Measurements from ENCODE around the gene ADGB. TPM values are rescaled to one million over a fixed set of nuclear protein-coding genes. Genes with fewer than 3 reads are reported as not detected.

ADGB gene
- total and polyA plus RNA-seq, 2 donors (not counting 1 experiment from before 2014, with no cell fraction given), result not detected

GRCh38 chr6:146833157-146833556, 234.4 kb downstream of the ADGB start:
- TF ChIP-seq CTCF (conservative IDR thresholded peaks at IDR 0.05 in 1 of 2, IDR thresholded peaks at IDR 0.05 in 1 of 2; ENCODE audit: low read depth in 1 of 2, low read length in 2 of 2) (no peak), EZH2 (IDR thresholded peaks at IDR 0.05; ENCODE audit: low read length, missing control alignments) (no peak)
- no peaks in the 10 kb centered on the region for H3K79me2 ChIP-seq (ENCODE audit: control insufficient read depth, insufficient read depth, low read length)
- no peaks in the 10 kb centered on the region for H3K9me3 ChIP-seq (ENCODE audit: control insufficient read depth, insufficient read depth, low read depth, low read length)
- H3K9ac ChIP-seq (ENCODE audit: insufficient read depth, low read length), result no peak overlapping the region
- H4K20me1 ChIP-seq (ENCODE audit: control insufficient read depth, extremely low read depth, insufficient read depth, low read length), result no peaks in the 10 kb centered on the region
- no peaks in the 10 kb centered on the region for H3K36me3 ChIP-seq (ENCODE audit: control insufficient read depth, insufficient read depth, low read length)
- no peak overlapping the region for H3K4me3 ChIP-seq (replicated peaks in 1 of 4; ENCODE audit: control extremely low read depth in 1 of 4, insufficient read depth in 1 of 4, low read depth in 3 of 4, low read length in 4 of 4)
- H3K27me3 ChIP-seq (ENCODE audit: control insufficient read depth, insufficient read depth, low read length), result no peaks in the 10 kb centered on the region
- no peaks in the 10 kb centered on the region for H3K4me1 ChIP-seq (ENCODE audit: control insufficient read depth, extremely low read depth, insufficient read depth, low read length)
- H3K27ac ChIP-seq (ENCODE audit: insufficient read depth, low read length), result no peak overlapping the region
- no peak for DNase-seq (ENCODE audit: low read depth in 2 of 2)
- H2AFZ ChIP-seq (ENCODE audit: low read length), result no peak overlapping the region
- H3K4me2 ChIP-seq (ENCODE audit: extremely low read depth, insufficient read depth, low read length), result no peak overlapping the region

DNA sequence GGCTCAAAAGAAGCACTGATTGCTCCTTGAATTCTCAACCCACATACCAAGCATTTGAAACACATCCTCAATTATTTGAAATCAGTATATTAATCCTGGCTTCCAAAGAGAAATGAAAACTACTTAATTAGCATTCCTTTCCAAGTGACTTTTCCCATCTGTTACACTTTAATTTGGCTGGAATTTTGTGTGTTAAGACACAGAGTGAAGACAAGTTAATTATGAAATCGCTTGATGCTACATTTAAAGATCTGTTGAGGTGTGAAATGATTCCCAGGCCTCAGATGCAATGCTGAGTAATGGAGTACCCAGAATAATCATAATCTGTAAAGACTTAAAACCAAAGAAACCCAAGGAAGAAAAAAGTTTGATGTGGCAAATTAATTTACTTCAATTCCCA, 241.4 kb downstream of the ADGB start:
- Histone ChIP-seq H3K4me2 (ENCODE audit: extremely low read depth, insufficient read depth, low read length) (no peak overlapping the region), H3K4me3 (replicated peaks in 1 of 4; ENCODE audit: control extremely low read depth in 1 of 4, insufficient read depth in 1 of 4, low read depth in 3 of 4, low read length in 4 of 4) (no peak overlapping the region), H2AFZ (ENCODE audit: low read length) (no peak overlapping the region), H3K9me3 (ENCODE audit: control insufficient read depth, insufficient read depth, low read depth, low read length) (no peaks in the 10 kb centered on the region), H3K4me1 (ENCODE audit: control insufficient read depth, extremely low read depth, insufficient read depth, low read length) (no peaks in the 10 kb centered on the region), H4K20me1 (ENCODE audit: control insufficient read depth, extremely low read depth, insufficient read depth, low read length) (no peaks in the 10 kb centered on the region), H3K79me2 (ENCODE audit: control insufficient read depth, insufficient read depth, low read length) (no peaks in the 10 kb centered on the region), H3K27me3 (ENCODE audit: control insufficient read depth, insufficient read depth, low read length) (no peaks in the 10 kb centered on the region), H3K9ac (ENCODE audit: insufficient read depth, low read length) (no peak overlapping the region), H3K36me3 (ENCODE audit: control insufficient read depth, insufficient read depth, low read length) (no peaks in the 10 kb centered on the region), H3K27ac (ENCODE audit: insufficient read depth, low read length) (no peak overlapping the region)
- DNase-seq (ENCODE audit: low read depth in 2 of 2), result no peak
- no peak for TF ChIP-seq CTCF (conservative IDR thresholded peaks at IDR 0.05 in 1 of 2, IDR thresholded peaks at IDR 0.05 in 1 of 2; ENCODE audit: low read depth in 1 of 2, low read length in 2 of 2)
- TF ChIP-seq EZH2 (IDR thresholded peaks at IDR 0.05; ENCODE audit: low read length, missing control alignments), result no peak

DNA sequence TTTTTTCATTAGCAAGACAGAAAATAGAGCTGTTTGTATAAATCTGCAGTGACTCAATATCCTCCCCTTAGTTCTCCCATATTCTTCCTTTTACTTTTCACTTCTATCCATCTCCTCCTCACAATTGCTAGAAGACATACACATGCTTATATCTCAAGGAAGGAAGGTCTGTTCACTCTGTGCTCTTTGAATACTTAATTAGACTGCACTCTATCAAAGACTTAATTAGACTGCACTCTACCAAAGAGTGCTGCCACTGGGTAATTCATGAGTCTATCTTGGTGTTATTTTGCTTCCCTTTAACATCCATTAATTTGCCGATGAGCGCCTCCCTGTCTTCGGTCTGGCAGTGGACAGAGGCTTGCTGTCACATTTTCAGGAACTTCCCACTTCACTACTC, 241.9 kb downstream of the ADGB start:
- Histone ChIP-seq H3K79me2 (ENCODE audit: control insufficient read depth, insufficient read depth, low read length) (no peaks in the 10 kb centered on the region), H3K36me3 (ENCODE audit: control insufficient read depth, insufficient read depth, low read length) (no peaks in the 10 kb centered on the region), H3K4me2 (ENCODE audit: extremely low read depth, insufficient read depth, low read length) (no peak overlapping the region), H3K27ac (ENCODE audit: insufficient read depth, low read length) (no peak overlapping the region), H3K4me3 (replicated peaks in 1 of 4; ENCODE audit: control extremely low read depth in 1 of 4, insufficient read depth in 1 of 4, low read depth in 3 of 4, low read length in 4 of 4) (no peak overlapping the region), H3K9ac (ENCODE audit: insufficient read depth, low read length) (no peak overlapping the region), H3K9me3 (ENCODE audit: control insufficient read depth, insufficient read depth, low read depth, low read length) (no peaks in the 10 kb centered on the region), H4K20me1 (ENCODE audit: control insufficient read depth, extremely low read depth, insufficient read depth, low read length) (no peaks in the 10 kb centered on the region), H3K27me3 (ENCODE audit: control insufficient read depth, insufficient read depth, low read length) (no peaks in the 10 kb centered on the region), H3K4me1 (ENCODE audit: control insufficient read depth, extremely low read depth, insufficient read depth, low read length) (no peaks in the 10 kb centered on the region), H2AFZ (ENCODE audit: low read length) (no peak overlapping the region)
- no peak for DNase-seq (ENCODE audit: low read depth in 2 of 2)
- TF ChIP-seq CTCF (conservative IDR thresholded peaks at IDR 0.05 in 1 of 2, IDR thresholded peaks at IDR 0.05 in 1 of 2; ENCODE audit: low read depth in 1 of 2, low read length in 2 of 2), result no peak
- no peak for TF ChIP-seq EZH2 (IDR thresholded peaks at IDR 0.05; ENCODE audit: low read length, missing control alignments)

All from fibroblast of lung (primary cell).